ENCODE results near the gene IQCF6.

The IQCF6 gene

GRCh38 chr3:51819151-51819550, 40.1 kb upstream of the IQCF6 start:
- no peaks in the 10 kb centered on the region for H3K27me3 ChIP-seq (ENCODE audit: insufficient read depth, low read length, poor library complexity, severe bottlenecking)
- H4K20me1 ChIP-seq (ENCODE audit: insufficient read depth, low read length, poor library complexity, severe bottlenecking) = no peaks in the 10 kb centered on the region
- no peaks in the 10 kb centered on the region for H3K9me3 ChIP-seq (ENCODE audit: insufficient read depth, low read depth, low read length)
- no peaks in the 10 kb centered on the region for H3K79me2 ChIP-seq (ENCODE audit: insufficient read depth, low read length)
- TF ChIP-seq, protein P1, sequence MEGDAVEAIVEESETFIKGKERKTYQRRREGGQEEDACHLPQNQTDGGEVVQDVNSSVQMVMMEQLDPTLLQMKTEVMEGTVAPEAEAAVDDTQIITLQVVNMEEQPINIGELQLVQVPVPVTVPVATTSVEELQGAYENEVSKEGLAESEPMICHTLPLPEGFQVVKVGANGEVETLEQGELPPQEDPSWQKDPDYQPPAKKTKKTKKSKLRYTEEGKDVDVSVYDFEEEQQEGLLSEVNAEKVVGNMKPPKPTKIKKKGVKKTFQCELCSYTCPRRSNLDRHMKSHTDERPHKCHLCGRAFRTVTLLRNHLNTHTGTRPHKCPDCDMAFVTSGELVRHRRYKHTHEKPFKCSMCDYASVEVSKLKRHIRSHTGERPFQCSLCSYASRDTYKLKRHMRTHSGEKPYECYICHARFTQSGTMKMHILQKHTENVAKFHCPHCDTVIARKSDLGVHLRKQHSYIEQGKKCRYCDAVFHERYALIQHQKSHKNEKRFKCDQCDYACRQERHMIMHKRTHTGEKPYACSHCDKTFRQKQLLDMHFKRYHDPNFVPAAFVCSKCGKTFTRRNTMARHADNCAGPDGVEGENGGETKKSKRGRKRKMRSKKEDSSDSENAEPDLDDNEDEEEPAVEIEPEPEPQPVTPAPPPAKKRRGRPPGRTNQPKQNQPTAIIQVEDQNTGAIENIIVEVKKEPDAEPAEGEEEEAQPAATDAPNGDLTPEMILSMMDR (conservative IDR thresholded peaks at IDR 0.05; ENCODE audit: low read length) = no peak
- TF ChIP-seq EZH2phosphoT487 (IDR thresholded peaks at IDR 0.05; ENCODE audit: borderline replicate concordance) = no peak
- no peak overlapping the region for H3K9ac ChIP-seq (ENCODE audit: low read depth, low read length, poor library complexity, severe bottlenecking)
- no peak overlapping the region for H2AFZ ChIP-seq (ENCODE audit: low read length)
- H3K4me1 ChIP-seq (ENCODE audit: insufficient read depth, low read length, poor library complexity, severe bottlenecking) = peaks cover 10% of the 10 kb centered on the region
- H3F3A ChIP-seq (ENCODE audit: low read depth) = no peaks in the 10 kb centered on the region
- H3K9me2 ChIP-seq (replicated peaks; ENCODE audit: low read depth, low read length) = no peaks in the 10 kb centered on the region
- no peak overlapping the region for H3K4me2 ChIP-seq (ENCODE audit: low read depth, low read length, poor library complexity, severe bottlenecking)
- no peak overlapping the region for H3K4me3 ChIP-seq (ENCODE audit: low read length, poor library complexity, severe bottlenecking)
- no peaks in the 10 kb centered on the region for H3K36me3 ChIP-seq (ENCODE audit: insufficient read depth, low read length)

DNA sequence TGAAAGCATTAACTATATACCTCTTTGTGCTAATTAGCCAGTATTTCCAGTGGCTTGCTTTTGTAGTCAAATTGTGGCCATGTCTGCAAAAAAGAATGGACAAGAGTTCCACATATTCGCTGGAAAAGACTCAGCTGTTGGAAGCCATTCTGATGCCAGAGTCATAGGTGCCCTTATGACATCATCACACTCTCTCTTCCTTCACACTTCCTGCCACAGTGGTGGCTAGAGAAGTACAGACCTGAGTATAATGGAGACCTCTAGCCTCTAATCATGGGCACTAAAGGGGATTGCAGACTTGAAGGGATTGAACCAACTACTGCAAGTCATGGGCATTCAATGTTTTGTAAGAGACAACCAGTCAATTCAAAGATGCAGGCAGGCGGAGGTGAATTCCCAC, 38.3 kb upstream of the IQCF6 start:
- Histone ChIP-seq H3K4me3 (ENCODE audit: low read length, poor library complexity, severe bottlenecking) (no peak overlapping the region), H4K20me1 (ENCODE audit: insufficient read depth, low read length, poor library complexity, severe bottlenecking) (no peaks in the 10 kb centered on the region), H3K9me3 (ENCODE audit: insufficient read depth, low read depth, low read length) (no peaks in the 10 kb centered on the region), H3F3A (ENCODE audit: low read depth) (no peaks in the 10 kb centered on the region), H3K9me2 (replicated peaks; ENCODE audit: low read depth, low read length) (no peaks in the 10 kb centered on the region), H3K27me3 (ENCODE audit: insufficient read depth, low read length, poor library complexity, severe bottlenecking) (no peaks in the 10 kb centered on the region), H2AFZ (ENCODE audit: low read length) (no peak overlapping the region), H3K79me2 (ENCODE audit: insufficient read depth, low read length) (no peaks in the 10 kb centered on the region), H3K36me3 (ENCODE audit: insufficient read depth, low read length) (no peaks in the 10 kb centered on the region), H3K9ac (ENCODE audit: low read depth, low read length, poor library complexity, severe bottlenecking) (no peak overlapping the region), H3K4me1 (ENCODE audit: insufficient read depth, low read length, poor library complexity, severe bottlenecking) (no peaks in the 10 kb centered on the region), H3K4me2 (ENCODE audit: low read depth, low read length, poor library complexity, severe bottlenecking) (no peak overlapping the region)
- no peak for TF ChIP-seq EZH2phosphoT487 (IDR thresholded peaks at IDR 0.05; ENCODE audit: borderline replicate concordance)
- TF ChIP-seq, protein P1 (conservative IDR thresholded peaks at IDR 0.05; ENCODE audit: low read length) = no peak

- Histone ChIP-seq H3K9ac (ENCODE audit: low read depth, low read length, poor library complexity, severe bottlenecking) (no peak overlapping the region), H3K4me1 (ENCODE audit: insufficient read depth, low read length, poor library complexity, severe bottlenecking) (no peaks in the 10 kb centered on the region), H3K9me2 (replicated peaks; ENCODE audit: low read depth, low read length) (no peaks in the 10 kb centered on the region), H4K20me1 (ENCODE audit: insufficient read depth, low read length, poor library complexity, severe bottlenecking) (no peaks in the 10 kb centered on the region), H3K4me2 (ENCODE audit: low read depth, low read length, poor library complexity, severe bottlenecking) (no peak overlapping the region), H3K27me3 (ENCODE audit: insufficient read depth, low read length, poor library complexity, severe bottlenecking) (no peaks in the 10 kb centered on the region), H3F3A (ENCODE audit: low read depth) (no peaks in the 10 kb centered on the region), H3K79me2 (ENCODE audit: insufficient read depth, low read length) (no peaks in the 10 kb centered on the region), H2AFZ (ENCODE audit: low read length) (no peak overlapping the region), H3K36me3 (ENCODE audit: insufficient read depth, low read length) (no peaks in the 10 kb centered on the region), H3K4me3 (ENCODE audit: low read length, poor library complexity, severe bottlenecking) (no peak overlapping the region), H3K9me3 (ENCODE audit: insufficient read depth, low read depth, low read length) (no peaks in the 10 kb centered on the region)
- TF ChIP-seq, protein P1 (conservative IDR thresholded peaks at IDR 0.05; ENCODE audit: low read length) = no peak
- no peak for TF ChIP-seq EZH2phosphoT487 (IDR thresholded peaks at IDR 0.05; ENCODE audit: borderline replicate concordance)
Measured at GRCh38 chr3:51816723-51817122, 37.7 kb upstream of the IQCF6 start.
